Subcutaneous adipose tissue (tissue), 4 donors: ENCODE measurements around the gene GMCL1. TPM values are rescaled to one million over a fixed set of nuclear protein-coding genes. Genes with fewer than 3 reads are reported as not detected.

Source experiments
- total RNA-seq, 4 donors: library from RNA; depleted of rRNA; stranded (reverse); fragments of >200 nt; gene quantifications; one replicate each; pipeline ENCODE4 v1.1.0, GENCODE V29; 2016
- TF ChIP-seq, protein P1 (sequence below): fragments of 450-650 bp; IDR thresholded peaks from one replicate; pipeline ENCODE4 v1.5.1; 2016; ENCODE audit warnings: low read depth, mild to moderate bottlenecking, control low read depth, antibody characterized with exemption, moderate library complexity

GMCL1 gene
- total RNA-seq, 4 donors from 2014 or later = 17.4 to 30.2 (median 20.6) TPM

- TF ChIP-seq, protein P1, sequence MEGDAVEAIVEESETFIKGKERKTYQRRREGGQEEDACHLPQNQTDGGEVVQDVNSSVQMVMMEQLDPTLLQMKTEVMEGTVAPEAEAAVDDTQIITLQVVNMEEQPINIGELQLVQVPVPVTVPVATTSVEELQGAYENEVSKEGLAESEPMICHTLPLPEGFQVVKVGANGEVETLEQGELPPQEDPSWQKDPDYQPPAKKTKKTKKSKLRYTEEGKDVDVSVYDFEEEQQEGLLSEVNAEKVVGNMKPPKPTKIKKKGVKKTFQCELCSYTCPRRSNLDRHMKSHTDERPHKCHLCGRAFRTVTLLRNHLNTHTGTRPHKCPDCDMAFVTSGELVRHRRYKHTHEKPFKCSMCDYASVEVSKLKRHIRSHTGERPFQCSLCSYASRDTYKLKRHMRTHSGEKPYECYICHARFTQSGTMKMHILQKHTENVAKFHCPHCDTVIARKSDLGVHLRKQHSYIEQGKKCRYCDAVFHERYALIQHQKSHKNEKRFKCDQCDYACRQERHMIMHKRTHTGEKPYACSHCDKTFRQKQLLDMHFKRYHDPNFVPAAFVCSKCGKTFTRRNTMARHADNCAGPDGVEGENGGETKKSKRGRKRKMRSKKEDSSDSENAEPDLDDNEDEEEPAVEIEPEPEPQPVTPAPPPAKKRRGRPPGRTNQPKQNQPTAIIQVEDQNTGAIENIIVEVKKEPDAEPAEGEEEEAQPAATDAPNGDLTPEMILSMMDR = no peak
These were observed 15.1 kb downstream of the GMCL1 start for GRCh38 chr2:69844560-69844959.

- TF ChIP-seq, protein P1 = no peak
These were observed 17.0 kb downstream of the GMCL1 start for GRCh38 chr2:69846182-69847067.

GRCh38 chr2:69847068-69847828 lies 17.8 kb downstream of the GMCL1 start:
- TF ChIP-seq, protein P1 = no peak

GRCh38 chr2:69848186-69848790 lies 18.8 kb downstream of the GMCL1 start:
- TF ChIP-seq, protein P1 = no peak

- TF ChIP-seq, protein P1 = no peak
These were observed 28.8 kb downstream of the GMCL1 start for GRCh38 chr2:69858261-69858660.

- TF ChIP-seq, protein P1 = no peak
These were observed 33.8 kb downstream of the GMCL1 start for GRCh38 chr2:69863298-69863697.

GRCh38 chr2:69888451-69888850 lies 59.0 kb downstream of the GMCL1 start:
- TF ChIP-seq, protein P1 = no peak
